Colonic mucosa (tissue), 4 donors: Measurements from ENCODE around the gene CCDC159. TPM values are rescaled to one million over a fixed set of nuclear protein-coding genes. Genes with fewer than 3 reads are reported as not detected.
"Not testable (repeated sequence)": the region's sequence is repeated elsewhere in the genome, so short reads cannot be mapped to it uniquely, and the experiment has no call there.

ENCODE experiments used
- DNase-seq: peaks from one replicate; pipeline ENCODE4 v3.0.0-alpha.2; 2020
- H3K27ac ChIP-seq: fragments of 200-600 bp; one replicate; pipeline ENCODE4 v1.8.0; 2021
- H3K27me3 ChIP-seq: fragments of 200-600 bp; one replicate; pipeline ENCODE4 v1.8.0; 2021
- H3K36me3 ChIP-seq: fragments of 200-600 bp; one replicate; pipeline ENCODE4 v1.8.0; 2021
- H3K4me1 ChIP-seq: fragments of 200-600 bp; one replicate; pipeline ENCODE4 v1.8.0; 2021; ENCODE audit warnings: mild to moderate bottlenecking
- H3K4me3 ChIP-seq: fragments of 200-600 bp; one replicate; pipeline ENCODE4 v1.8.0; 2021
- H3K9ac ChIP-seq, 2 donors: one replicate each; pipeline ENCODE4 v1.7.0; 2013; ENCODE audit warnings: control low read depth in 2 of 2, low read depth in 2 of 2, low read length in 2 of 2
- H3K9me3 ChIP-seq: fragments of 200-600 bp; one replicate; pipeline ENCODE4 v1.8.0; 2021
- intact Hi-C: fragments of 100-400 bp; cut with DNase I; formaldehyde crosslinking; loops from one replicate; pipeline ENCODE4 v1.14.1; 2022
- total RNA-seq, 2 donors: library from RNA; stranded (reverse); fragmentation: NEBNext Ultra II Directional in 1 of 2; extraction: Animal tissue kit (Norgen Biotek cat#: 25700) in 1 of 2; gene quantifications; one replicate each; pipeline ENCODE4 v1.2.1, GENCODE V29; 2021
- TF ChIP-seq, protein P1 (sequence below): fragments of 200-600 bp; IDR thresholded peaks from one replicate; pipeline ENCODE4 v1.8.0; 2022; ENCODE audit warnings: antibody characterized with exemption, mild to moderate bottlenecking
- donor health status: healthy.
- donor health status: DM: no; HTN: no; CAD: no.
- donor health status: DM: no; HTN: no; CAD: no.

Gene CCDC159
- total RNA-seq, 2 donors from 2014 or later, result 17.4 to 21.4 TPM

DNA sequence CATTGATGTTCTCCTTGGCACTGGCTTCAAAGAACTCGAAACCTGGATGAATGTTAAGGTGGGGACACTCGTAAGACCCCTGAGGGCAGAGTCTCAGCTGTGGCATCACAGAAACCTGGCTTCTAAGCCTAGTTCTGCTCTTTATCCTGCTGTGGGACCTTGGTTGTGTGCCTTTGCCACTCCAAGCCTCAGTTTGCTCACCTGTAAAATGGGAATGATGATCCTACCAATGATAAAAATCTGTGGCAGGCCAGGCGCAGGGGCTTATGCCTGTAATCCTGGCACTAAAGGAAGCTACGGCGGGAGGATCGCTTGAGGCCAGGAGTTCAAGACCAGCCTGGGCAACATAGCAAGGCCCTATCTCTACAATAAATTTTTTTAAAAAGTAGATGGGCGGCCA lies 20.8 kb upstream of the CCDC159 start:
- Histone ChIP-seq H3K9me3 (no peaks in the 10 kb centered on the region), H3K9ac (no peak overlapping the region), H3K27ac (no peak overlapping the region), H3K4me1 (no peaks in the 10 kb centered on the region), H3K36me3 (no peaks in the 10 kb centered on the region), H3K27me3 (no peaks in the 10 kb centered on the region), H3K4me3 (no peak overlapping the region)
- DNase-seq, result no peak
- intact Hi-C loops, result no loop called here
- TF ChIP-seq, protein P1, sequence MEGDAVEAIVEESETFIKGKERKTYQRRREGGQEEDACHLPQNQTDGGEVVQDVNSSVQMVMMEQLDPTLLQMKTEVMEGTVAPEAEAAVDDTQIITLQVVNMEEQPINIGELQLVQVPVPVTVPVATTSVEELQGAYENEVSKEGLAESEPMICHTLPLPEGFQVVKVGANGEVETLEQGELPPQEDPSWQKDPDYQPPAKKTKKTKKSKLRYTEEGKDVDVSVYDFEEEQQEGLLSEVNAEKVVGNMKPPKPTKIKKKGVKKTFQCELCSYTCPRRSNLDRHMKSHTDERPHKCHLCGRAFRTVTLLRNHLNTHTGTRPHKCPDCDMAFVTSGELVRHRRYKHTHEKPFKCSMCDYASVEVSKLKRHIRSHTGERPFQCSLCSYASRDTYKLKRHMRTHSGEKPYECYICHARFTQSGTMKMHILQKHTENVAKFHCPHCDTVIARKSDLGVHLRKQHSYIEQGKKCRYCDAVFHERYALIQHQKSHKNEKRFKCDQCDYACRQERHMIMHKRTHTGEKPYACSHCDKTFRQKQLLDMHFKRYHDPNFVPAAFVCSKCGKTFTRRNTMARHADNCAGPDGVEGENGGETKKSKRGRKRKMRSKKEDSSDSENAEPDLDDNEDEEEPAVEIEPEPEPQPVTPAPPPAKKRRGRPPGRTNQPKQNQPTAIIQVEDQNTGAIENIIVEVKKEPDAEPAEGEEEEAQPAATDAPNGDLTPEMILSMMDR, result no peak

DNA sequence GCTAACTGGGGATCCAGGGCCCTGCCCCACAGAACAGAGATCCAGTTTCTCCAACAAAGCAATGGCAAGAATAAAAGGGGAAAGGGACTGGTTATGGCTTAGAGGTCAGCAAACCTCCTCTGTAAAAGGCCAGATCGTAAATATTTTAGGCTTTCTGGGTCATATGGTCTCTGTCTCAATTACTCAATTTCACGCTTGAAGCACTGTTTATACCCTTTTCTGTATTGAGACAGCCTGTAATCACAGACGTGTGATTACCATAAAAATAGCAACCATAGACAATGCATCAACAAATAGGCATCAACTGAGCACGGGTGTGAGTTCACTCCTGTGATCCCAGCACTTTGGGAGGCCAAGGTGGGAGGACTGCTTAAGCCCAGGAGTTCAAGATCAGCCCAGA lies 16.2 kb upstream of the CCDC159 start:
- Histone ChIP-seq H3K27ac (no peak overlapping the region), H3K9me3 (no peaks in the 10 kb centered on the region), H3K27me3 (no peaks in the 10 kb centered on the region), H3K4me1 (no peaks in the 10 kb centered on the region), H3K36me3 (no peaks in the 10 kb centered on the region), H3K4me3 (no peak overlapping the region), H3K9ac (no peak overlapping the region)
- TF ChIP-seq, protein P1, result no peak
- intact Hi-C loops, result no loop called here
- DNase-seq, result no peak

DNA sequence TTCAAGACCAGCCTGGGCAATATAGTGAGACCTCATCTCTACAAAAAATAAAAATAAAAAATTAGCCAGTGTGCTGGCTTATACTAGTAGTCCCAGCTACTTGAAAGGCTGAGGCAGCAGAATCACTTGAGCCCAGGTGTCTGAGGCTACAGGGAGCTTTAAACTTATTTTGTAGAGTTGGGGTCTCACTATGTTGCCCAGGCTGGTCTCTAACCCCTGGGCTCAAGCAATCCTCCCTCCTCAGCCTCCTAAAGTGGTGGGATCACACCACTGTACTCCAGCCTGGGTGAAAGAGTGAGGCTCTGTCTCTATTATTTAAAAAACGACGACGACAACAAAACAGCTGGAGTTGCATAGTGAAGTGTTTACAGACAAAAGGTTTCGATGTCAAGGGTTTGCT lies 14.8 kb upstream of the CCDC159 start:
- intact Hi-C loops, result no loop called here
- TF ChIP-seq, protein P1, result no peak
- Histone ChIP-seq H3K36me3 (no peaks in the 10 kb centered on the region), H3K9ac (no peak overlapping the region), H3K27ac (no peak overlapping the region), H3K9me3 (no peaks in the 10 kb centered on the region), H3K4me3 (no peak overlapping the region), H3K27me3 (no peaks in the 10 kb centered on the region), H3K4me1 (no peaks in the 10 kb centered on the region)
- DNase-seq, result no peak

DNA sequence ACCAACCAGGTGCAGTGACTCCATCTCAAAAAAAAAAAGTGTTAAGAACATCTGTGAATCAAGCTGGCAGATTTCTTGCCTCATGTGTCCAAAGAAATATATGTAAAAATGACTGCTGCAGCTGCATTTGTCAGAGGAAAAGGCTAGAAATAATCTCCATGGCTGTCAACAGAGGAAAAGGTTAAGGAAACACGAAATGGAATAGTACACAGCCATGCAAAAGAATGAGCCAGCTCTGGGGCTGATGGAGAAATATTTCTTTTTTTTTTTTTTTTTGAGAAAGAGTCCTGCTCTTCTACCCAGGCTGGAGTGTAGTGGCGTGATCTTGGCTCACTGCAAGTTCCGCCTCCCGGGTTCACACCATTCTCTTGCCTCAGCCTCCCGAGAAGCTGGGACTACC lies 13.5 kb upstream of the CCDC159 start:
- no peak for DNase-seq
- no peaks in the 10 kb centered on the region for H3K36me3 ChIP-seq
- no peak overlapping the region for H3K27ac ChIP-seq
- intact Hi-C loops, result no loop called here
- H3K9ac ChIP-seq, result no peak overlapping the region
- peaks cover under 1% of the 10 kb centered on the region for H3K4me1 ChIP-seq
- H3K9me3 ChIP-seq, result no peaks in the 10 kb centered on the region
- TF ChIP-seq, protein P1, result no peak
- H3K4me3 ChIP-seq, result no peak overlapping the region
- H3K27me3 ChIP-seq, result no peaks in the 10 kb centered on the region

DNA sequence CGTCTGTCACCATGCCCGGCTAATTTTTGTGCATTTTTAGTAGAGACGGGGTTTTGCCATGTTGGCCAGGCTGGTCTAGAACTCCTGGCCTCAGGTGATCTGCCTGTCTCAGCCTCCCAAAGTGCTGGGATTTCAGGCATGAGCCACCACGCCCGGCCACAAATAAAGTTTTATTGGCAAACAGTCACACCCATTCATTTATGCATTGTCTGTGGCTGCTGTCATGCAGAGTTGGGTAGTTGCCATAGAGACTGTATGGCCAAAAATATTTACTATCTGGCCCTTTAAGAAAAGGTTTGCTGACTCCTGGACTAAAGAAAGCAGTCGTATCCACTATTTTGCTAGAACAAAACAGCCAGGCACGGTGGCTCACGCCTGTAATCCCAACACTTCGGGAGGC lies 12.5 kb upstream of the CCDC159 start:
- H3K36me3 ChIP-seq, H3K9ac ChIP-seq, H3K9me3 ChIP-seq, intact Hi-C loops, H3K27ac ChIP-seq, H3K27me3 ChIP-seq, H3K4me1 ChIP-seq, H3K4me3 ChIP-seq: not testable (repeated sequence)
- peak; percentile 47 for DNase-seq

DNA sequence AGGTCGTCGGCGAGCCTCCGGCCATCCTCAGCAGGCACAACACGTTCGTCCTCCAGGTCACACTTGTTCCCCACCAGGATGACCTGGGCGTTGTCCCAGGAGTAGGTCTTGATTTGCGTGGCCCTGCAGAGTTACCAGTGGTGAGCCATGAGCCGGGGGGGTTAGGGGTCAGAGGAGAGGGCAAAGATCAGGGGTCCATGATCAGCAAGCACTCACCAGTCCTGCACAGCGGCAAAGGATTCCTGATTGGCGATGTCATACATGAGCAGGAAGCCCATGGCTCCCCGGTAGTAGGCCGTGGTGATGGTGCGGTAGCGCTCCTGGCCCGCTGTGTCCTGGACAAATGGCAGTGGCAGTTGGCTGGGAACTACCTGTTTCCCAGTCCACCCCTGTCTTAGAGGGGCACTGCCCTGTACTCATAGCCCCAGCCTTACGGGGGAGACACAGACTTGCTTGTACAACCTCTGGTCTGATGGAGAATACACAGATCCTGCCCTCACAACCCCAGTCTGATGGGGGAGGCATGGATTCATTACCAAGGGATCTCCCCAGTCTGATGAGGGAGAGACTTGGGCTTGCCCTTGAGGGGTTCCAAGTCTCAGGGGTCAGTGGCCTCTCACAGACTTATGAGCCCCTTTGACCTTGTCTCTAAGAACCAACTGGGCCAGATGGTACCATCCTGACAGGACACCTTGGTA lies 10.7 kb upstream of the CCDC159 start:
- Histone ChIP-seq H3K36me3 (no peaks in the 10 kb centered on the region), H3K9ac (no peak overlapping the region), H3K9me3 (no peaks in the 10 kb centered on the region), H3K27ac (no peak overlapping the region), H3K4me1 (peaks cover 6% of the 10 kb centered on the region), H3K4me3 (no peak overlapping the region), H3K27me3 (no peaks in the 10 kb centered on the region)
- TF ChIP-seq, protein P1, result no peak
- DNase-seq, result no peak
- intact Hi-C loops, result no loop called here
